B cell (primary cell): ENCODE data around the gene C11orf91. TPM values are rescaled to one million over a fixed set of nuclear protein-coding genes. Genes with fewer than 3 reads are reported as not detected.

ENCODE experiments used
- ATAC-seq: fragments of 200-7000 bp; cut with Tn5 transposase; one replicate; pipeline ENCODE4 v1.10.0; 2021; ENCODE audit warnings: low read depth, mild to moderate bottlenecking, moderate number of reproducible peaks, moderate library complexity
- CTCF ChIA-PET: fragments of 350-600 bp; sonication (Branson Sonifier 250); formaldehyde crosslinking; loops from one replicate; lab custom pipeline; 2021; ENCODE audit warnings: antibody characterized with exemption, inconsistent platforms; lab: Charles Lee
- POLR2A ChIA-PET: fragments of 350-600 bp; sonication (Branson Sonifier 250); formaldehyde crosslinking; loops from one replicate; lab custom pipeline; 2021; ENCODE audit warnings: antibody characterized with exemption; lab: Charles Lee
- DNase-seq: peaks from one replicate; pipeline ENCODE4 v3.0.0; 2013
- H2AFZ ChIP-seq: 2 replicates; pipeline ENCODE4 v1.6.1; 2012; ENCODE audit warnings: mild to moderate bottlenecking, low read depth, low read length; ENCODE audit not compliant: insufficient read depth, poor library complexity, severe bottlenecking
- H3K27ac ChIP-seq, 2 donors: 1 replicate in 1 of 2; 2 replicates in 1 of 2; pipeline ENCODE4 v1.5.1; 2012 to 2013; ENCODE audit warnings: low read length in 2 of 2, mild to moderate bottlenecking in 2 of 2, moderate library complexity in 1 of 2
- H3K27me3 ChIP-seq, 4 experiments: fragments of 200-600 bp in 1 of 4; sonication (generic) in 1 of 4; replicated peaks in 1 of 4; 1 replicate in 2 of 4; 2 replicates in 2 of 4; pipeline versions ENCODE4 v1.6.1 to v1.7.0; 2013 to 2016; ENCODE audit warnings: low read length in 3 of 4, mild to moderate bottlenecking in 2 of 4, mixed read lengths in 1 of 4, moderate library complexity in 1 of 4; ENCODE audit not compliant: insufficient read depth in 4 of 4, control insufficient read depth in 3 of 4; ENCODE audit errors: control extremely low read depth in 1 of 4
- H3K36me3 ChIP-seq, 2 experiments: replicated peaks in 1 of 2; 1 replicate in 1 of 2; 2 replicates in 1 of 2; pipeline versions ENCODE4 v1.6.1 to v1.7.1; 2013; ENCODE audit warnings: low read length in 1 of 2; ENCODE audit not compliant: insufficient read depth in 2 of 2, control insufficient read depth in 1 of 2; ENCODE audit errors: control extremely low read depth in 1 of 2, extremely low read depth in 1 of 2
- H3K4me1 ChIP-seq, 2 donors: fragments of 200-600 bp in 1 of 2; sonication (generic) in 1 of 2; 1 replicate in 1 of 2; 2 replicates in 1 of 2; pipeline versions ENCODE4 v1.5.1 to v1.6.1; 2013 to 2017; ENCODE audit warnings: low read length in 2 of 2; ENCODE audit not compliant: control insufficient read depth in 2 of 2, insufficient read depth in 2 of 2
- H3K4me2 ChIP-seq: replicated peaks from 2 replicates; pipeline ENCODE3; 2012; ENCODE audit warnings: mild to moderate bottlenecking, low read depth, low read length; ENCODE audit not compliant: poor library complexity, severe bottlenecking
- H3K4me3 ChIP-seq, 5 experiments: fragments of 200-600 bp in 1 of 5; sonication (generic) in 1 of 5; 1 replicate in 3 of 5; 2 replicates in 2 of 5; pipeline versions ENCODE4 v1.5.1 to v1.7.0; 2011 to 2016; ENCODE audit warnings: low read length in 4 of 5, mild to moderate bottlenecking in 4 of 5, low read depth in 2 of 5, control low read depth in 1 of 5, moderate library complexity in 1 of 5; ENCODE audit not compliant: insufficient read depth in 1 of 5; ENCODE audit errors: control extremely low read depth in 1 of 5, extremely low read depth in 1 of 5
- H3K79me2 ChIP-seq: fragments of 200-600 bp; sonication (generic); one replicate; pipeline ENCODE4 v1.6.0; 2016; ENCODE audit warnings: low read length; ENCODE audit not compliant: control insufficient read depth, insufficient read depth
- H3K9ac ChIP-seq: fragments of 200-600 bp; sonication (generic); 2 replicates; pipeline ENCODE4 v1.6.1; 2017; ENCODE audit warnings: mild to moderate bottlenecking, low read length, moderate library complexity
- H3K9me3 ChIP-seq, 3 donors: one replicate each; pipeline versions ENCODE4 v1.6.1 to v1.7.1; 2013; ENCODE audit warnings: low read length in 2 of 3; ENCODE audit not compliant: control insufficient read depth in 2 of 3, insufficient read depth in 1 of 3; ENCODE audit errors: control extremely low read depth in 1 of 3
- H4K20me1 ChIP-seq: 2 replicates; pipeline ENCODE4 v1.6.0; 2012; ENCODE audit warnings: mild to moderate bottlenecking, low read length; ENCODE audit not compliant: insufficient read depth, control insufficient read depth, poor library complexity, severe bottlenecking
- H3K27ac Mint-ChIP-seq: one replicate; pipeline ENCODE4 v1.8.0; 2021; ENCODE audit warnings: mixed read lengths
- H3K27me3 Mint-ChIP-seq: one replicate; pipeline ENCODE4 v1.8.0; 2021; ENCODE audit warnings: mixed read lengths
- H3K4me1 Mint-ChIP-seq: one replicate; pipeline ENCODE4 v1.8.0; 2021; ENCODE audit warnings: mixed read lengths
- H3K4me3 Mint-ChIP-seq: one replicate; pipeline ENCODE4 v1.8.0; 2021; ENCODE audit warnings: mixed read lengths
- H3K9me3 Mint-ChIP-seq: one replicate; pipeline ENCODE4 v1.8.0; 2022; ENCODE audit warnings: mixed read lengths; ENCODE audit not compliant: insufficient read depth
- CTCF ChIP-seq: fragments of 200-600 bp; IDR thresholded peaks from one replicate; pipeline ENCODE4 v1.8.0; 2022; ENCODE audit warnings: antibody characterized with exemption, mild to moderate bottlenecking
- EZH2 ChIP-seq: IDR thresholded peaks from 2 replicates; pipeline ENCODE4 v1.6.1; 2012; ENCODE audit warnings: borderline replicate concordance, low read depth, mild to moderate bottlenecking, moderate library complexity, low read length; ENCODE audit not compliant: insufficient read depth, poor library complexity, severe bottlenecking
- WGBS: methylation state at CpG from one replicate; pipeline ENCODE4 v1.1.5; 2013; ENCODE audit warnings: missing lambda C conversion rate; ENCODE audit not compliant: insufficient coverage; 5-methylcytosine and 5-hydroxymethylcytosine counted together
- intact Hi-C: fragments of 100-400 bp; cut with micrococcal nuclease; formaldehyde crosslinking; loops from one replicate; pipeline ENCODE4 v1.10.0; 2022
- polyA plus RNA-seq: library from polyadenylated mRNA; depleted of rRNA; stranded (reverse); fragments of >200 nt; gene quantifications from 2 replicates; pipeline ENCODE4 v1.2.3, GENCODE V29; 2012
- total RNA-seq, 2 donors: library from RNA; stranded (reverse); fragments of 120-200 nt in 1 of 2; gene quantifications; 1 replicate in 1 of 2; 2 replicates in 1 of 2; pipeline versions ENCODE4 v1.2.3 to v1.2.4, GENCODE V29; 2013 to 2022

The C11orf91 gene
- total and polyA plus RNA-seq, 2 donors (not counting 1 experiment from before 2014, with no cell fraction given) = not detected

GRCh38 chr11:33685082-33685481 lies 15.5 kb downstream of the C11orf91 start:
- Histone ChIP-seq H3K4me2 (no peak overlapping the region), H3K79me2 (no peaks in the 10 kb centered on the region), H3K4me1 (no peaks in the 10 kb centered on the region), H3K9ac (no peak overlapping the region), H3K4me3 (no peak overlapping the region), H3K9me3 (peaks cover 0 to 5% (median 3%) of the 10 kb centered on the region in 3 donors), H3K27ac (no peak overlapping the region), H3K27me3 (peaks cover 0 to 14% (median 3%) of the 10 kb centered on the region in 4 experiments), H2AFZ (no peak overlapping the region), H4K20me1 (no peaks in the 10 kb centered on the region), H3K36me3 (no peaks in the 10 kb centered on the region)
- Mint-ChIP-seq H3K9me3 (peaks cover 4% of the 10 kb centered on the region), H3K27ac (no peak overlapping the region), H3K4me1 (no peaks in the 10 kb centered on the region), H3K27me3 (peaks cover 54% of the 10 kb centered on the region), H3K4me3 (no peak overlapping the region)
- ATAC-seq = no peak
- no peak for DNase-seq
- ChIA-PET CTCF (no interaction called here), POLR2A (no interaction called here)
- intact Hi-C loops = loop anchor here (5.0 kb wide), 1 partner anchor 323 kb away; no protein-coding TSS in a partner anchor
- TF ChIP-seq EZH2 (no peak), CTCF (no peak)
- 92% methylated on average over 2 of the region's 3 CpGs for WGBS

GRCh38 chr11:33684003-33684706 lies 16.5 kb downstream of the C11orf91 start:
- Histone ChIP-seq H3K27ac (no peak overlapping the region), H4K20me1 (no peaks in the 10 kb centered on the region), H3K4me2 (no peak overlapping the region), H3K27me3 (peaks cover 0 to 14% (median 3%) of the 10 kb centered on the region in 4 experiments), H3K4me1 (no peaks in the 10 kb centered on the region), H3K9me3 (peaks cover 0 to 5% (median 3%) of the 10 kb centered on the region in 3 donors), H3K4me3 (no peak overlapping the region), H3K9ac (no peak overlapping the region), H2AFZ (no peak overlapping the region), H3K79me2 (no peaks in the 10 kb centered on the region), H3K36me3 (no peaks in the 10 kb centered on the region)
- ATAC-seq (no peak), DNase-seq (no peak)
- H3K4me1 Mint-ChIP-seq = no peaks in the 10 kb centered on the region
- H3K27ac Mint-ChIP-seq = no peak overlapping the region
- CTCF ChIA-PET = no interaction called here
- intact Hi-C loops = no loop called here
- H3K9me3 Mint-ChIP-seq = peaks cover 4% of the 10 kb centered on the region
- no peak for TF ChIP-seq CTCF
- TF ChIP-seq EZH2 = no peak
- H3K4me3 Mint-ChIP-seq = no peak overlapping the region
- H3K27me3 Mint-ChIP-seq = peaks cover 58% of the 10 kb centered on the region
- POLR2A ChIA-PET = no interaction called here
- WGBS = no CpG with 5 or more reads among the region's 5 CpGs
